ENCODE results near the gene ADRA2C.
"Not testable (repeated sequence)": the region's sequence is repeated elsewhere in the genome, so short reads cannot be mapped to it uniquely, and the experiment has no call there.

The ADRA2C gene

GRCh38 chr4:3813151-3814052 is 47.2 kb downstream of the ADRA2C start:
- no peak for DNase-seq (ENCODE audit: low read depth in 2 of 2)

- no peak for DNase-seq (ENCODE audit: low read depth in 2 of 2)
Measured at GRCh38 chr4:3814053-3814570, 47.9 kb downstream of the ADRA2C start.

- not testable (repeated sequence) for DNase-seq (ENCODE audit: low read depth in 2 of 2)
Measured at GRCh38 chr4:3814838-3815237, 48.7 kb downstream of the ADRA2C start.

GRCh38 chr4:3816256-3816825 is 50.2 kb downstream of the ADRA2C start:
- DNase-seq (ENCODE audit: low read depth in 2 of 2): no peak

- no peak for DNase-seq (ENCODE audit: low read depth in 2 of 2)
Measured at GRCh38 chr4:3816983-3817960, 51.1 kb downstream of the ADRA2C start.

All from activated CD8-positive, alpha-beta memory T cell treated with anti-CD3 and anti-CD28 coated beads for 4 hours (primary cell).